ENCODE data around the gene ARHGAP44. TPM values are rescaled to one million over a fixed set of nuclear protein-coding genes. Genes with fewer than 3 reads are reported as not detected.

The ARHGAP44 gene
- total RNA-seq, 1 experiment from 2014 or later: 0.40 TPM

GRCh38 chr17:12768255-12768654 is 21.0 kb upstream of the ARHGAP44 start:
- Histone ChIP-seq H3K79me2 (ENCODE audit: low read length) (no peaks in the 10 kb centered on the region), H3F3A (ENCODE audit: low read length, unreplicated experiment) (no peaks in the 10 kb centered on the region), H3K9me2 (replicated peaks; ENCODE audit: low read length) (no peaks in the 10 kb centered on the region), H3K27me3 (ENCODE audit: low read length) (peaks cover 14% of the 10 kb centered on the region; the same call in 1 of the 2 replicates), H3K9ac (ENCODE audit: low read length) (no peak overlapping the region), H3K4me1 (ENCODE audit: insufficient read depth, low read length) (no peaks in the 10 kb centered on the region), H2AFZ (ENCODE audit: low read length) (no peak overlapping the region), H4K20me1 (ENCODE audit: low read length) (no peaks in the 10 kb centered on the region), H3K9me3 (ENCODE audit: low read length) (0 out of 2 replicates have a peak, but pooled peaks cover 3% of the 10 kb centered on the region), H3K4me2 (ENCODE audit: low read length) (no peak overlapping the region), H3K4me3 (ENCODE audit: low read length) (no peak overlapping the region), H3K27ac (ENCODE audit: low read length) (no peak overlapping the region), H3K36me3 (ENCODE audit: low read depth, low read length) (no peaks in the 10 kb centered on the region)
- ATAC-seq (no peak), DNase-seq (no peak)
- intact Hi-C loops (cut with micrococcal nuclease): no loop called here
- BruUV-seq (replicated peaks): no TSS peak
- POLR2A ChIA-PET (ENCODE audit: unreplicated experiment): no interaction called here
- CTCF ChIA-PET: no interaction called here
- TF ChIP-seq CTCF (conservative IDR thresholded peaks at IDR 0.05; ENCODE audit: low read depth, low read length) (no peak), EZH2 (IDR thresholded peaks at IDR 0.05; ENCODE audit: low read length, unreplicated experiment) (no peak), EZH2phosphoT487 (IDR thresholded peaks at IDR 0.05; ENCODE audit: borderline replicate concordance, low read length) (no peak)

- peaks cover 14% of the 10 kb centered on the region; the same call in 1 of the 2 replicates for H3K27me3 ChIP-seq (ENCODE audit: low read length)
- DNase-seq (no peak), ATAC-seq (no peak)
- H3K4me3 ChIP-seq (ENCODE audit: low read length): no peak overlapping the region
- no peaks in the 10 kb centered on the region for H3F3A ChIP-seq (ENCODE audit: low read length, unreplicated experiment)
- no TSS peak for BruUV-seq (replicated peaks)
- H3K4me2 ChIP-seq (ENCODE audit: low read length): no peak overlapping the region
- no peak overlapping the region for H3K27ac ChIP-seq (ENCODE audit: low read length)
- H3K9me2 ChIP-seq (replicated peaks; ENCODE audit: low read length): no peaks in the 10 kb centered on the region
- TF ChIP-seq EZH2 (IDR thresholded peaks at IDR 0.05; ENCODE audit: low read length, unreplicated experiment) (no peak), CTCF (conservative IDR thresholded peaks at IDR 0.05; ENCODE audit: low read depth, low read length) (no peak), EZH2phosphoT487 (IDR thresholded peaks at IDR 0.05; ENCODE audit: borderline replicate concordance, low read length) (no peak)
- H3K79me2 ChIP-seq (ENCODE audit: low read length): no peaks in the 10 kb centered on the region
- H3K9ac ChIP-seq (ENCODE audit: low read length): no peak overlapping the region
- CTCF ChIA-PET: no interaction called here
- no peaks in the 10 kb centered on the region for H3K4me1 ChIP-seq (ENCODE audit: insufficient read depth, low read length)
- H3K9me3 ChIP-seq (ENCODE audit: low read length): 0 out of 2 replicates have a peak, but pooled peaks cover 3% of the 10 kb centered on the region
- H3K36me3 ChIP-seq (ENCODE audit: low read depth, low read length): no peaks in the 10 kb centered on the region
- no peaks in the 10 kb centered on the region for H4K20me1 ChIP-seq (ENCODE audit: low read length)
- intact Hi-C loops (cut with micrococcal nuclease): no loop called here
- H2AFZ ChIP-seq (ENCODE audit: low read length): no peak overlapping the region
- POLR2A ChIA-PET (ENCODE audit: unreplicated experiment): no interaction called here
Observed at GRCh38 chr17:12769981-12770380, 19.3 kb upstream of the ARHGAP44 start.

- ChIA-PET POLR2A (ENCODE audit: unreplicated experiment) (no interaction called here), CTCF (no interaction called here)
- H3K4me3 ChIP-seq (ENCODE audit: low read length): no peak overlapping the region
- DNase-seq (no peak), ATAC-seq (no peak)
- H3K79me2 ChIP-seq (ENCODE audit: low read length): no peaks in the 10 kb centered on the region
- H4K20me1 ChIP-seq (ENCODE audit: low read length): no peaks in the 10 kb centered on the region
- no peak overlapping the region for H3K4me2 ChIP-seq (ENCODE audit: low read length)
- intact Hi-C loops (cut with micrococcal nuclease): no loop called here
- peaks cover 13% of the 10 kb centered on the region; the same call in 1 of the 2 replicates for H3K27me3 ChIP-seq (ENCODE audit: low read length)
- TF ChIP-seq EZH2 (IDR thresholded peaks at IDR 0.05; ENCODE audit: low read length, unreplicated experiment) (no peak), CTCF (conservative IDR thresholded peaks at IDR 0.05; ENCODE audit: low read depth, low read length) (no peak), EZH2phosphoT487 (IDR thresholded peaks at IDR 0.05; ENCODE audit: borderline replicate concordance, low read length) (no peak)
- no peaks in the 10 kb centered on the region for H3K9me3 ChIP-seq (ENCODE audit: low read length)
- H3K9me2 ChIP-seq (replicated peaks; ENCODE audit: low read length): no peaks in the 10 kb centered on the region
- H3K9ac ChIP-seq (ENCODE audit: low read length): no peak overlapping the region
- H3K36me3 ChIP-seq (ENCODE audit: low read depth, low read length): no peaks in the 10 kb centered on the region
- no TSS peak for BruUV-seq (replicated peaks)
- H2AFZ ChIP-seq (ENCODE audit: low read length): no peak overlapping the region
- H3K27ac ChIP-seq (ENCODE audit: low read length): no peak overlapping the region
- H3K4me1 ChIP-seq (ENCODE audit: insufficient read depth, low read length): no peaks in the 10 kb centered on the region
- no peaks in the 10 kb centered on the region for H3F3A ChIP-seq (ENCODE audit: low read length, unreplicated experiment)
Observed at GRCh38 chr17:12773153-12773552, 16.1 kb upstream of the ARHGAP44 start.
